MM.1S (cell line): ENCODE results near the gene BEND2.

Source experiments
- DNase-seq: peaks from one replicate; pipeline ENCODE4 v3.0.0-alpha.2; 2015
- H2AFZ ChIP-seq: fragments of 300-600 bp; sonication (generic); 2 replicates; pipeline ENCODE4 v1.6.0; 2016; ENCODE audit warnings: antibody characterized with exemption, low read length
- H3F3A ChIP-seq: fragments of 300-600 bp; sonication (generic); 2 replicates; pipeline ENCODE4 v1.6.1; 2016; ENCODE audit warnings: mild to moderate bottlenecking, antibody characterized with exemption, low read length, moderate library complexity, mixed read lengths; ENCODE audit not compliant: insufficient read depth
- H3K27ac ChIP-seq: fragments of 300-600 bp; sonication (generic); 2 replicates; pipeline ENCODE4 v1.5.1; 2016; ENCODE audit warnings: mild to moderate bottlenecking, low read length
- H3K27me3 ChIP-seq: fragments of 300-600 bp; sonication (generic); replicated peaks from 2 replicates; pipeline ENCODE4 v1.6.0; 2016; ENCODE audit warnings: low read length; ENCODE audit not compliant: insufficient read depth
- H3K36me3 ChIP-seq: fragments of 300-600 bp; sonication (generic); replicated peaks from 2 replicates; pipeline ENCODE4 v1.6.1; 2016; ENCODE audit warnings: mild to moderate bottlenecking, low read length, mixed read lengths; ENCODE audit not compliant: insufficient read depth
- H3K4me1 ChIP-seq: fragments of 300-600 bp; sonication (generic); 2 replicates; pipeline ENCODE4 v1.6.1; 2016; ENCODE audit warnings: low read length, mixed read lengths
- H3K4me2 ChIP-seq: fragments of 300-600 bp; sonication (generic); 2 replicates; pipeline ENCODE4 v1.6.0; 2016; ENCODE audit warnings: low read depth, low read length
- H3K4me3 ChIP-seq: fragments of 300-600 bp; sonication (generic); 2 replicates; pipeline ENCODE4 v1.5.1; 2016; ENCODE audit warnings: low read length, mixed read lengths
- H3K79me2 ChIP-seq: fragments of 300-600 bp; sonication (generic); 2 replicates; pipeline ENCODE4 v1.6.1; 2016; ENCODE audit warnings: mixed run types, low read length, mixed read lengths
- H3K9ac ChIP-seq: fragments of 300-600 bp; sonication (generic); 2 replicates; pipeline ENCODE4 v1.6.1; 2016; ENCODE audit warnings: low read length, mixed read lengths
- H3K9me2 ChIP-seq: fragments of 300-600 bp; sonication (generic); replicated peaks from 2 replicates; pipeline ENCODE4 v1.6.1; 2016; ENCODE audit warnings: mild to moderate bottlenecking, low read length, mixed read lengths; ENCODE audit not compliant: insufficient read depth
- H3K9me3 ChIP-seq: fragments of 300-600 bp; sonication (generic); replicated peaks from 2 replicates; pipeline ENCODE4 v1.6.1; 2016; ENCODE audit warnings: mild to moderate bottlenecking, low read length, mixed read lengths; ENCODE audit not compliant: insufficient read depth
- H4K20me1 ChIP-seq: fragments of 300-600 bp; sonication (generic); 2 replicates; pipeline ENCODE4 v1.6.1; 2016; ENCODE audit warnings: mild to moderate bottlenecking, low read length, moderate library complexity, mixed read lengths; ENCODE audit not compliant: insufficient read depth
- EZH2 ChIP-seq: fragments of 300-600 bp; sonication (generic); optimal IDR thresholded peaks from 2 replicates; pipeline ENCODE3; 2017; ENCODE audit warnings: low read depth, mild to moderate bottlenecking, antibody characterized with exemption, low read length, mixed read lengths
- EZH2phosphoT487 ChIP-seq: fragments of 300-600 bp; sonication (generic); IDR thresholded peaks from 2 replicates; pipeline ENCODE4 v1.6.1; 2018; ENCODE audit warnings: antibody characterized with exemption, low read length
- TF ChIP-seq, protein P1 (sequence below): fragments of 300-600 bp; sonication (generic); IDR thresholded peaks from 2 replicates; pipeline ENCODE4 v1.5.1; 2016; ENCODE audit warnings: antibody characterized with exemption, low read length, mixed read lengths

Gene BEND2

DNA sequence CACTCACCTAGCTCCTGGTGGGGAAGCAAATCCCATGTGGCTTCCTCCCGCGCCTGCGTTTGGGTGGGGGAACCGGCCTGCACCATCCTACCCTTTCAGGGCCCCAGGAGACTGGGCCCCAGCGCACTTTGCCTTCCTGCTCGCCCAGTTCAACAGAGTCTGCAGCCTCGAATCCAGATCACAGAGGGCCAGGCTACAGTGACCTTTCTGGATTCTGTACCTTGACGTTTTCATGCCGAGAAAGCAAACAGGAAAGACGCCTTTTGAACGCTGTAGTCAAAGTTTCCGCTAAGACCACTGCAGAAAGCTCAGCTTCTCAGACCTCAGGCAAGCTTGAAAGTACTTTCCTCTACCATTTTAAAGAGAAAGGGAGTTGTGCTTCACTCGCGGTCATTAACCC is 7.4 kb upstream of the BEND2 start:
- H3F3A ChIP-seq = no peaks in the 10 kb centered on the region
- no peak overlapping the region for H3K4me2 ChIP-seq
- H3K9me2 ChIP-seq = no peaks in the 10 kb centered on the region
- no peaks in the 10 kb centered on the region for H3K79me2 ChIP-seq
- H3K36me3 ChIP-seq = no peaks in the 10 kb centered on the region
- no peak overlapping the region for H3K9ac ChIP-seq
- no peaks in the 10 kb centered on the region for H4K20me1 ChIP-seq
- no peak overlapping the region for H3K27ac ChIP-seq
- H2AFZ ChIP-seq = no peak overlapping the region
- H3K27me3 ChIP-seq = no peaks in the 10 kb centered on the region
- no peaks in the 10 kb centered on the region for H3K9me3 ChIP-seq
- no peaks in the 10 kb centered on the region for H3K4me1 ChIP-seq
- no peak for TF ChIP-seq EZH2phosphoT487
- TF ChIP-seq, protein P1, sequence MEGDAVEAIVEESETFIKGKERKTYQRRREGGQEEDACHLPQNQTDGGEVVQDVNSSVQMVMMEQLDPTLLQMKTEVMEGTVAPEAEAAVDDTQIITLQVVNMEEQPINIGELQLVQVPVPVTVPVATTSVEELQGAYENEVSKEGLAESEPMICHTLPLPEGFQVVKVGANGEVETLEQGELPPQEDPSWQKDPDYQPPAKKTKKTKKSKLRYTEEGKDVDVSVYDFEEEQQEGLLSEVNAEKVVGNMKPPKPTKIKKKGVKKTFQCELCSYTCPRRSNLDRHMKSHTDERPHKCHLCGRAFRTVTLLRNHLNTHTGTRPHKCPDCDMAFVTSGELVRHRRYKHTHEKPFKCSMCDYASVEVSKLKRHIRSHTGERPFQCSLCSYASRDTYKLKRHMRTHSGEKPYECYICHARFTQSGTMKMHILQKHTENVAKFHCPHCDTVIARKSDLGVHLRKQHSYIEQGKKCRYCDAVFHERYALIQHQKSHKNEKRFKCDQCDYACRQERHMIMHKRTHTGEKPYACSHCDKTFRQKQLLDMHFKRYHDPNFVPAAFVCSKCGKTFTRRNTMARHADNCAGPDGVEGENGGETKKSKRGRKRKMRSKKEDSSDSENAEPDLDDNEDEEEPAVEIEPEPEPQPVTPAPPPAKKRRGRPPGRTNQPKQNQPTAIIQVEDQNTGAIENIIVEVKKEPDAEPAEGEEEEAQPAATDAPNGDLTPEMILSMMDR = no peak
- TF ChIP-seq EZH2 = no peak
- no peak for DNase-seq
- no peak overlapping the region for H3K4me3 ChIP-seq

DNA sequence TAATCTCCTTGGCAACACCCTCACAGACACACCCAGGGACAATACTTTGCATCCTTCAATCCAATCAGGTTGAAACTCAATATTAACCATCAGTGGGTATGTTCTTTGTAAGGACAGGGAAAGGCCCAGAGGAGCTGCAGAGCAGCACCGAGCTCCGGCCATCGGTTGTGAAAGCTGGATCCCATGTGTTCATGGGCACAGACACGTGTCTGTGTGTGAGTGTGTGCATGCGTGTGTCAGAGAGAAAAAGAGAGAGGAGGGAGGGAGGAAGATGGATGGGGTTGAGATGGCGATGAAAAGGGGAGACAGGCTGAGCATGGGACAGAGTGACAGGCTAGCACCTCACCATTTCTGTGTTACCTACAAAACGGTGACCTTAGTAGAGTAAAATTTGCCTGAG is 6.8 kb upstream of the BEND2 start:
- Histone ChIP-seq H3K27me3 (no peaks in the 10 kb centered on the region), H3K4me2 (no peak overlapping the region), H3K4me1 (no peaks in the 10 kb centered on the region), H3K36me3 (no peaks in the 10 kb centered on the region), H4K20me1 (no peaks in the 10 kb centered on the region), H3K79me2 (no peaks in the 10 kb centered on the region), H3K9ac (no peak overlapping the region), H3K4me3 (no peak overlapping the region), H2AFZ (no peak overlapping the region), H3K9me2 (no peaks in the 10 kb centered on the region), H3K9me3 (no peaks in the 10 kb centered on the region), H3F3A (no peaks in the 10 kb centered on the region), H3K27ac (no peak overlapping the region)
- DNase-seq = no peak
- TF ChIP-seq, protein P1 = no peak
- TF ChIP-seq EZH2 (no peak), EZH2phosphoT487 (no peak)

- DNase-seq = peak; percentile 7
- H3F3A ChIP-seq = no peaks in the 10 kb centered on the region
- H3K4me1 ChIP-seq = no peaks in the 10 kb centered on the region
- H3K36me3 ChIP-seq = no peaks in the 10 kb centered on the region
- TF ChIP-seq EZH2 = no peak
- TF ChIP-seq, protein P1 = peak; percentile 11; the same call in 1 of the 2 replicates
- TF ChIP-seq EZH2phosphoT487 = no peak
- H3K4me3 ChIP-seq = no peak overlapping the region
- no peaks in the 10 kb centered on the region for H3K79me2 ChIP-seq
- no peaks in the 10 kb centered on the region for H4K20me1 ChIP-seq
- H3K9me3 ChIP-seq = no peaks in the 10 kb centered on the region
- H3K27ac ChIP-seq = no peak overlapping the region
- H3K9me2 ChIP-seq = no peaks in the 10 kb centered on the region
- H3K9ac ChIP-seq = no peak overlapping the region
- H3K27me3 ChIP-seq = no peaks in the 10 kb centered on the region
- no peak overlapping the region for H2AFZ ChIP-seq
- no peak overlapping the region for H3K4me2 ChIP-seq
Observed at GRCh38 chrX:18210470-18210869, 10.2 kb downstream of the BEND2 start.

GRCh38 chrX:18206657-18207056 is 14.0 kb downstream of the BEND2 start:
- DNase-seq = no peak
- H3K4me2 ChIP-seq = no peak overlapping the region
- no peak for TF ChIP-seq EZH2phosphoT487
- TF ChIP-seq, protein P1 = no peak
- no peak for TF ChIP-seq EZH2
- no peaks in the 10 kb centered on the region for H3K4me1 ChIP-seq
- H4K20me1 ChIP-seq = no peaks in the 10 kb centered on the region
- H3K9ac ChIP-seq = no peak overlapping the region
- no peaks in the 10 kb centered on the region for H3K9me3 ChIP-seq
- H3K9me2 ChIP-seq = no peaks in the 10 kb centered on the region
- H3K27ac ChIP-seq = no peak overlapping the region
- no peak overlapping the region for H2AFZ ChIP-seq
- no peak overlapping the region for H3K4me3 ChIP-seq
- no peaks in the 10 kb centered on the region for H3K27me3 ChIP-seq
- no peaks in the 10 kb centered on the region for H3F3A ChIP-seq
- no peaks in the 10 kb centered on the region for H3K36me3 ChIP-seq
- no peaks in the 10 kb centered on the region for H3K79me2 ChIP-seq
